Loucy (cell line): ENCODE data around the gene MACO1.

Experiments used
- H2AFZ ChIP-seq: fragments of 200-600 bp; sonication (generic); 2 replicates; pipeline ENCODE4 v1.6.0; 2016; ENCODE audit warnings: antibody characterized with exemption, mild to moderate bottlenecking, low read length, moderate library complexity
- H3F3A ChIP-seq: fragments of 200-600 bp; 2 replicates; pipeline ENCODE4 v1.6.0; 2016; ENCODE audit warnings: antibody characterized with exemption, low read depth, mild to moderate bottlenecking
- H3K27me3 ChIP-seq: fragments of 200-600 bp; sonication (generic); 2 replicates; pipeline ENCODE4 v1.6.1; 2014; ENCODE audit warnings: low read length, mild to moderate bottlenecking; ENCODE audit not compliant: insufficient read depth, poor library complexity, severe bottlenecking
- H3K36me3 ChIP-seq: fragments of 200-600 bp; sonication (generic); 2 replicates; pipeline ENCODE4 v1.6.1; 2016; ENCODE audit warnings: low read length; ENCODE audit not compliant: insufficient read depth
- H3K4me1 ChIP-seq: fragments of 200-600 bp; sonication (generic); 2 replicates; pipeline ENCODE4 v1.5.1; 2014; ENCODE audit warnings: low read length, mild to moderate bottlenecking; ENCODE audit not compliant: insufficient read depth, poor library complexity, severe bottlenecking
- H3K4me2 ChIP-seq: fragments of 200-600 bp; sonication (generic); 2 replicates; pipeline ENCODE4 v1.6.0; 2014; ENCODE audit warnings: antibody characterized with exemption, low read length, low read depth, mild to moderate bottlenecking; ENCODE audit not compliant: poor library complexity, severe bottlenecking
- H3K4me3 ChIP-seq: fragments of 200-600 bp; sonication (generic); 2 replicates; pipeline ENCODE4 v1.5.1; 2014; ENCODE audit warnings: low read length, mild to moderate bottlenecking, mixed read lengths; ENCODE audit not compliant: poor library complexity, severe bottlenecking
- H3K79me2 ChIP-seq: fragments of 200-600 bp; sonication (generic); 2 replicates; pipeline ENCODE4 v1.6.1; 2014; ENCODE audit warnings: low read length; ENCODE audit not compliant: insufficient read depth
- H3K9ac ChIP-seq: fragments of 200-600 bp; sonication (generic); 2 replicates; pipeline ENCODE4 v1.6.0; 2014; ENCODE audit warnings: mild to moderate bottlenecking, low read depth, low read length, moderate library complexity; ENCODE audit not compliant: poor library complexity, severe bottlenecking
- H3K9me2 ChIP-seq: fragments of 200-600 bp; sonication (generic); replicated peaks from 2 replicates; pipeline ENCODE4 v1.6.1; 2016; ENCODE audit warnings: low read depth, low read length, mixed read lengths
- H3K9me3 ChIP-seq: fragments of 200-600 bp; sonication (generic); 2 replicates; pipeline ENCODE4 v1.6.1; 2014; ENCODE audit warnings: mild to moderate bottlenecking, antibody characterized with exemption, low read length, low read depth; ENCODE audit not compliant: insufficient read depth
- H4K20me1 ChIP-seq: fragments of 200-600 bp; sonication (generic); 2 replicates; pipeline ENCODE4 v1.6.0; 2014; ENCODE audit warnings: antibody characterized with exemption, low read length, mild to moderate bottlenecking; ENCODE audit not compliant: insufficient read depth, poor library complexity, severe bottlenecking
- EZH2phosphoT487 ChIP-seq: fragments of 200-600 bp; IDR thresholded peaks from 2 replicates; pipeline ENCODE4 v1.6.1; 2018; ENCODE audit warnings: antibody characterized with exemption, mild to moderate bottlenecking, moderate library complexity, borderline replicate concordance
- TF ChIP-seq, protein P1 (sequence below): fragments of 200-600 bp; sonication (generic); conservative IDR thresholded peaks from 2 replicates; pipeline ENCODE4 v1.5.1; 2014; ENCODE audit warnings: mild to moderate bottlenecking, antibody characterized with exemption, low read length

The MACO1 gene

DNA sequence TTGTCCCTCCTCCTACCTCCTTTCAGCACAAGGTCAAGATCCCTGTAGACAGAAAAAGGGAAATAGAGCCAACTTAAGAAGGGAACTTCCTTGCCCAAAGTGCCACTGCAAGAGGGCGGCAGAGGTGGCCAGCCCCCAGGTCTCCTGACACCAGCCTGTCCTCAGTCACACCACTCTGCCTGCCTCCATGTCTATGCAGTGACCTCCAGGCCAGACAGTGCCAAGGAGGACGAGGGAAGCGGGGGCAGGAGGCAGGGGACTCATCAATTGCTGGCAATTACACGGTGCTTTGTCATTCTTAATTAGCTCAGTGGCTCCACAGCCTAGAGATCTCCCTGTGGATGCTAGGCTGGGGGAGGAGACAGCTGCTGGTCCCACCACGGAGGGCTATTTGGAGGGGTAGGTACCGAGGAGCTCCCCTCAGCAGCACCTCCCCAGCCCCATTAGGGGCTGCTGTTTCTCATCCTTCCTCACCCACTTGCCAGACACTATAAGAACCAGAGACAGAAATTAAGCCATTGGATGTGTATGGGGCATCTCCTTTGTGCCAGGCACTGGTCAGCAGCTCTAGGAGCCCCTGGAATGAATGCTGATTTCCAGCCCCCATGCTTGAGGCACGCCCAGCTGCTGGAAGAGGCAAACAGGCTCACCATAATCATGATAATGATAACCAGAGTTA lies 106.6 kb downstream of the MACO1 start:
- no peak for TF ChIP-seq EZH2phosphoT487
- TF ChIP-seq, protein P1, sequence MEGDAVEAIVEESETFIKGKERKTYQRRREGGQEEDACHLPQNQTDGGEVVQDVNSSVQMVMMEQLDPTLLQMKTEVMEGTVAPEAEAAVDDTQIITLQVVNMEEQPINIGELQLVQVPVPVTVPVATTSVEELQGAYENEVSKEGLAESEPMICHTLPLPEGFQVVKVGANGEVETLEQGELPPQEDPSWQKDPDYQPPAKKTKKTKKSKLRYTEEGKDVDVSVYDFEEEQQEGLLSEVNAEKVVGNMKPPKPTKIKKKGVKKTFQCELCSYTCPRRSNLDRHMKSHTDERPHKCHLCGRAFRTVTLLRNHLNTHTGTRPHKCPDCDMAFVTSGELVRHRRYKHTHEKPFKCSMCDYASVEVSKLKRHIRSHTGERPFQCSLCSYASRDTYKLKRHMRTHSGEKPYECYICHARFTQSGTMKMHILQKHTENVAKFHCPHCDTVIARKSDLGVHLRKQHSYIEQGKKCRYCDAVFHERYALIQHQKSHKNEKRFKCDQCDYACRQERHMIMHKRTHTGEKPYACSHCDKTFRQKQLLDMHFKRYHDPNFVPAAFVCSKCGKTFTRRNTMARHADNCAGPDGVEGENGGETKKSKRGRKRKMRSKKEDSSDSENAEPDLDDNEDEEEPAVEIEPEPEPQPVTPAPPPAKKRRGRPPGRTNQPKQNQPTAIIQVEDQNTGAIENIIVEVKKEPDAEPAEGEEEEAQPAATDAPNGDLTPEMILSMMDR, result no peak
- Histone ChIP-seq H3F3A (no peaks in the 10 kb centered on the region), H3K9me3 (no peaks in the 10 kb centered on the region), H2AFZ (no peak overlapping the region), H4K20me1 (no peaks in the 10 kb centered on the region), H3K4me1 (no peaks in the 10 kb centered on the region), H3K4me3 (no peak overlapping the region), H3K27me3 (no peaks in the 10 kb centered on the region), H3K4me2 (no peak overlapping the region), H3K9me2 (no peaks in the 10 kb centered on the region), H3K36me3 (no peaks in the 10 kb centered on the region), H3K79me2 (no peaks in the 10 kb centered on the region), H3K9ac (no peak overlapping the region)

DNA sequence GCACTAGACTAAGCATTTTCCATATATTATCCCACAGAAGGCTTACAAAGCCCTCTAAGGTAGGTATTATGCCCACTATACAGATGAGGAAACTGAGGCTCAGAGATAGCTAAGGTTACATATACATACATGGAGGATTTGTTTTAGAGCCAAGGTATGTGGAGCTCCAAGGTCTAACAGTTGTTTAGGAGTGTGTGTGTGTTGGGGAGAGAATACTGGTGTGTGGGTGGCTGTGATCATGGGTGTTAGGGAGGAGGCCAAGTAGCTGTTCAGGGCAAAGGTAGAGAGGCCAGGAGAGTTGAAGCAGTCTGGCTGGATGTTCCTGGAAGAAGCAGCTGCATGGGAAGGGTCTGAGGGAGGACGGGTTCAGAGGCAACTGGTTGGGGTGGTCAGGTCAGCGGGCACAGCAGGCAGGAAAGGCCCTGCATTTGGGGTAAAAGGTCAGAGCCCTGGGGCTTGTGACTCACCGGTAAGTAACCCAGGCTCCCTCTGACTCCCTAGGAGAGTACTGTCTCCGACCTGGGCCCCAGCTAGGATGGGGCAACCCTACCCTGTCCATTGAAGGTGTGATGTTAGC lies 107.6 kb downstream of the MACO1 start:
- no peaks in the 10 kb centered on the region for H3K36me3 ChIP-seq
- H3K4me2 ChIP-seq, result no peak overlapping the region
- TF ChIP-seq, protein P1, result no peak
- no peak for TF ChIP-seq EZH2phosphoT487
- no peak overlapping the region for H3K4me3 ChIP-seq
- no peaks in the 10 kb centered on the region for H3K4me1 ChIP-seq
- no peaks in the 10 kb centered on the region for H3K79me2 ChIP-seq
- H3K9me2 ChIP-seq, result no peaks in the 10 kb centered on the region
- no peaks in the 10 kb centered on the region for H3K9me3 ChIP-seq
- no peak overlapping the region for H2AFZ ChIP-seq
- no peaks in the 10 kb centered on the region for H4K20me1 ChIP-seq
- H3F3A ChIP-seq, result no peaks in the 10 kb centered on the region
- H3K9ac ChIP-seq, result no peak overlapping the region
- no peaks in the 10 kb centered on the region for H3K27me3 ChIP-seq

DNA sequence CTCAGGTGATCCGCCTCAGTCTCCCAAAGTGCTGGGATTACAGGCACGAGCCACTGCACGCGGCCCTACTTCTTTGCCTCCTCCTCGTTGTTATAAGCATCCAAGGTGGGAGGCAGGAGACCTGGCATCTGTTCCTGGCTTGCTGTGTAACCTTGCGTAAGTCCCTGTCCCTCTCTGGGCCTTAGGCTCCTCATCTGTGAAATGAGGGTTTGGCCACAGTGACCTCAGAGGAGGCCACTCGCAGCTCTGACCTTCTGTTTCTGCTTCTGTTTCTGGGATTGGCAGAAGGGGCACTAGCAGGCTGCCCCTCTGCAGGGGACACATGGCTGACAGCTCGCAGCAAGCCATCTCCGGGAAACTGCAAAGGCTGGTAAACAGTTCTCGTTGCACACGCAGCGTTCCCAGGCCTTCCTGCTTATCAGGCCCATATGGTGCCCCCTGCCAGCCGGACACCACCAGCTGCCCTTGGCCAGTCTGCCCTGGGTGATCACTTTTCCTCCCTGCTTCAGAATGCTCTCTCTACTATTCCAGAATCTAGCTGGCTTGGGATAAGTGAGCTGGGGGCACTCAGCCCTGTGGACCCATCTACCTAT lies 110.1 kb downstream of the MACO1 start:
- no peaks in the 10 kb centered on the region for H3K9me3 ChIP-seq
- H3K36me3 ChIP-seq, result no peaks in the 10 kb centered on the region
- no peak overlapping the region for H3K4me3 ChIP-seq
- no peaks in the 10 kb centered on the region for H3K4me1 ChIP-seq
- H4K20me1 ChIP-seq, result no peaks in the 10 kb centered on the region
- H3K4me2 ChIP-seq, result no peak overlapping the region
- H3F3A ChIP-seq, result no peaks in the 10 kb centered on the region
- no peaks in the 10 kb centered on the region for H3K9me2 ChIP-seq
- H2AFZ ChIP-seq, result no peak overlapping the region
- H3K79me2 ChIP-seq, result no peaks in the 10 kb centered on the region
- no peaks in the 10 kb centered on the region for H3K27me3 ChIP-seq
- TF ChIP-seq EZH2phosphoT487, result no peak
- TF ChIP-seq, protein P1, result no peak
- no peak overlapping the region for H3K9ac ChIP-seq
